Heart left ventricle (tissue), 13 donors: ENCODE measurements around the gene C21orf91.

Experiments used
- CTCF ChIP-seq, 12 donors: fragments of 200-600 bp; sonication (generic) in 4 of 12; IDR thresholded peaks; one replicate each; pipeline versions ENCODE4 v1.5.0 to v1.8.0; 2018 to 2022; ENCODE audit warnings: antibody characterized with exemption in 12 of 12, mild to moderate bottlenecking in 5 of 12
- POLR2A ChIP-seq, 2 donors: fragments of 450-650 bp; IDR thresholded peaks; one replicate each; pipeline ENCODE4 v1.6.1; 2017; ENCODE audit warnings: antibody characterized with exemption in 2 of 2, mild to moderate bottlenecking in 2 of 2, moderate library complexity in 2 of 2
- donor health status: ischemic (EF 13 %, LVEDD 7.1; RV severe dilation, severe dysfunction).
- donor health status: DM: no; HTN: yes; CAD: no.
- donor health status: DM: no; HTN: no; CAD: no.
- donor health status: ischemic (EF 25% LVEDD 6.9; RV normal size, moderate dysfunction).
- donor health status: ischemic (EF 25% LVEDD 5.7; RV mildly dilated, moderate dysfunction).
- donor health status: ischemic (EF 35%, LVEDD 5.7; RV mildly dilated, moderate dysfunction).
- donor health status: nonischemic (EF 11% LVEDD 7.7; RV severe dilation, severe dysfunction).
- donor health status: DM: yes; HTN: yes; CAD: no.
- donor health status: PGD.
- donor health status: ischemic (EF 29% LVEDD 5.4; RV normal size, mild dysfunction).
- donor health status: nonischemic (EF 23%, LVEDD 6.1; RV moderate dilation, normal function).

- TF ChIP-seq CTCF (IDR thresholded peaks at IDR 0.05) (no peak), POLR2A (IDR thresholded peaks at IDR 0.05) (no peak)
Observed at GRCh38 chr21:17780539-17780938, 38.6 kb downstream of the C21orf91 start.
